ENCODE measurements around the gene SEC24A.

- TF ChIP-seq CTCF (IDR thresholded peaks at IDR 0.05; ENCODE audit: low read length) (no peak), EZH2 (IDR thresholded peaks at IDR 0.05; ENCODE audit: borderline replicate concordance, low read length) (no peak)
These were observed 39.2 kb upstream of the SEC24A start for GRCh38 chr5:134609232-134609851.
